Measurements from ENCODE around the gene GPR55.
A peak's percentile ranks its signal among the peaks of the same experiment; 100 is the strongest.

GPR55 gene

DNA sequence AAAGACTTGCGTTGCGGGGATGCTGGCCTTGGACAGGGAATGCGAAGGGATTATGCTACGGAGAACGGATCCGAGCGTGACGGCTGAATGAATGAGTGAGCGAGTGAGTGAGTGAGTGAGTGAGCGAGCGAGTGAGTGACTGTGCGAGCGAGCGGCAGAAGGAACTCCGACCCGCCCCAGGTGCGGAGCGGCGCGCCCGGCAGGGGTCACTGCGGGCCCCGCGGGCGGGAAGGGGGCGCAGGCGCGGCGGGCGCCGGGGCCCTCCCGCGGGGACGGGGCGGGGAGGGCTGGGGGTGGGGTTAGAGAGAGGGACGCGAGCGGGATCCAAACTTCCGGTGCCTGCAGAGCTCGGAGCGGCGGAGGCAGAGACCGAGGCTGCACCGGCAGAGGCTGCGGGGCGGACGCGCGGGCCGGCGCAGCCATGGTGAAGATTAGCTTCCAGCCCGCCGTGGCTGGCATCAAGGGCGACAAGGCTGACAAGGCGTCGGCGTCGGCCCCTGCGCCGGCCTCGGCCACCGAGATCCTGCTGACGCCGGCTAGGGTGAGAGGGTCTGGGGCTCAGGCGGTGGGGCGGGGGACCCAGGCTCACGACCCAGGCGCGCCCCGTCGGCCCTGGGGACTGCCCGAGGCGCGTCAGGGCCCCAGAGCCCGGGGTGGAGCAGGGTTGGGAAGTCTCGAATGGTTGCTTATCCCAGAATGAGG is 60.3 kb downstream of the GPR55 start, which contains the start of gene ITM2C:
Gene ITM2C, plus strand, starts transcription at position 338 of the 702 bp plus-strand sequence. Its CDS starts 84 bp downstream, at position 422.
- peak within 1 kb of the TSS; percentile 65 to 92 (median 80) for H3K4me3 ChIP-seq (ENCODE audit: control insufficient read depth in 1 of 7, extremely low read depth in 1 of 7, insufficient read depth in 4 of 7, low read depth in 2 of 7, low read length in 6 of 7)
- ChIA-PET CTCF (interaction anchor here (1.0 to 5.2 kb wide), 7 partner anchors 9 to 201 kb away, joined by 3 to 50 read pairs (median 4); no protein-coding TSS in a partner anchor), POLR2A (interaction anchor here (0.9 kb wide), 1 partner anchor 13 kb away, joined by 3 read pairs; no protein-coding TSS in a partner anchor)
- peaks cover 5 to 55% (median 51%) of the 10 kb centered on the region in 4 experiments for H3K4me1 ChIP-seq (ENCODE audit: control extremely low read depth in 1 of 4, control insufficient read depth in 4 of 4, insufficient read depth in 4 of 4, low read length in 3 of 4)
- H3K27ac ChIP-seq (ENCODE audit: insufficient read depth in 1 of 2, low read depth in 1 of 2, low read length in 2 of 2, poor library complexity in 1 of 2, severe bottlenecking in 2 of 2): peak within 1 kb of the TSS in 1 of 2 experiments; percentile 79
- WGBS (ENCODE audit: insufficient coverage): under 1% methylated on average over 62 of the region's 76 CpGs
- H3K9me3 ChIP-seq (ENCODE audit: control extremely low read depth in 1 of 5, control insufficient read depth in 4 of 5, insufficient read depth in 2 of 5, low read depth in 1 of 5, low read length in 4 of 5): no peaks in the 10 kb centered on the region
- peaks cover 0 to 10% (median 2%) of the 10 kb centered on the region in 4 experiments for H3K36me3 ChIP-seq (ENCODE audit: control insufficient read depth in 4 of 4, insufficient read depth in 4 of 4, low read length in 3 of 4)
- peaks cover 0 to 2% (median 0%) of the 10 kb centered on the region in 5 experiments for H3K27me3 ChIP-seq (replicated peaks in 2 of 5; ENCODE audit: control insufficient read depth in 4 of 5, insufficient read depth in 5 of 5, low read length in 4 of 5)
- DNase-seq: peak; percentile 76 to 86 (median 84)

DNA sequence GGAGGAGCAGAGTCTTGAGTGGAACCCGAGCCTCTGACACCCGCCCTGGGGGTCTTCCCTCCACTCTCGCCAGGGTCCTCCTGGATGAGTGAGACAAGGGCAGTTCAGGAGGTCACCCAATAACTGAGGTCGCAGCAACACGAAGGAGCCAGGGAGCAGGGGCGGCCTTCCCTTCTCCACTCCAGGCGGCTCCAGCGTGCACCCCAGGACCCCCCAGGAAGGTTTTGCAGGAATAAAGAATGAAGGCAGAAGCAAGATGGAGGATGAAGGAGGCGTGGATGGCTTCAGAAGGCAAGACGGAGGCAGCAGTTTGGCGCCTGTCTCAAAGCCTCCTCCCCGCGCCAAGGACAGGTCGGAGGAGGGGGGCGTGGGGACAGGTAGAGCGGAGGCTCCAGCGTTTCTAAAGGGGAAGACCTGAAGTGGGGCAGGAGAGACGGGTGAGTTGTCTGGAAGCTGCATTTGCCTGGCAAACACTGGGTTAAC is 60.9 kb downstream of the GPR55 start:
- ChIA-PET POLR2A (no interaction called here), CTCF (interaction anchor here (1.0 to 5.2 kb wide), 8 partner anchors 8 to 201 kb away, joined by 3 to 50 read pairs (median 4); no protein-coding TSS in a partner anchor)
- Histone ChIP-seq H3K27me3 (replicated peaks in 2 of 5; ENCODE audit: control insufficient read depth in 4 of 5, insufficient read depth in 5 of 5, low read length in 4 of 5) (peaks cover 0 to 2% (median 0%) of the 10 kb centered on the region in 5 experiments), H3K9me3 (ENCODE audit: control extremely low read depth in 1 of 5, control insufficient read depth in 4 of 5, insufficient read depth in 2 of 5, low read depth in 1 of 5, low read length in 4 of 5) (no peaks in the 10 kb centered on the region), H3K27ac (ENCODE audit: insufficient read depth in 1 of 2, low read depth in 1 of 2, low read length in 2 of 2, poor library complexity in 1 of 2, severe bottlenecking in 2 of 2) (no peak overlapping the region), H3K36me3 (ENCODE audit: control insufficient read depth in 4 of 4, insufficient read depth in 4 of 4, low read length in 3 of 4) (peaks cover 0 to 10% (median under 1%) of the 10 kb centered on the region in 4 experiments), H3K4me1 (ENCODE audit: control extremely low read depth in 1 of 4, control insufficient read depth in 4 of 4, insufficient read depth in 4 of 4, low read length in 3 of 4) (peaks cover 5 to 50% (median 45%) of the 10 kb centered on the region in 4 experiments), H3K4me3 (ENCODE audit: control insufficient read depth in 1 of 7, extremely low read depth in 1 of 7, insufficient read depth in 4 of 7, low read depth in 2 of 7, low read length in 6 of 7) (peak overlapping the region; percentile 2 to 92 (median 77))
- no peak for DNase-seq
- 45% methylated on average over 15 of the region's 18 CpGs for WGBS (ENCODE audit: insufficient coverage)

DNA sequence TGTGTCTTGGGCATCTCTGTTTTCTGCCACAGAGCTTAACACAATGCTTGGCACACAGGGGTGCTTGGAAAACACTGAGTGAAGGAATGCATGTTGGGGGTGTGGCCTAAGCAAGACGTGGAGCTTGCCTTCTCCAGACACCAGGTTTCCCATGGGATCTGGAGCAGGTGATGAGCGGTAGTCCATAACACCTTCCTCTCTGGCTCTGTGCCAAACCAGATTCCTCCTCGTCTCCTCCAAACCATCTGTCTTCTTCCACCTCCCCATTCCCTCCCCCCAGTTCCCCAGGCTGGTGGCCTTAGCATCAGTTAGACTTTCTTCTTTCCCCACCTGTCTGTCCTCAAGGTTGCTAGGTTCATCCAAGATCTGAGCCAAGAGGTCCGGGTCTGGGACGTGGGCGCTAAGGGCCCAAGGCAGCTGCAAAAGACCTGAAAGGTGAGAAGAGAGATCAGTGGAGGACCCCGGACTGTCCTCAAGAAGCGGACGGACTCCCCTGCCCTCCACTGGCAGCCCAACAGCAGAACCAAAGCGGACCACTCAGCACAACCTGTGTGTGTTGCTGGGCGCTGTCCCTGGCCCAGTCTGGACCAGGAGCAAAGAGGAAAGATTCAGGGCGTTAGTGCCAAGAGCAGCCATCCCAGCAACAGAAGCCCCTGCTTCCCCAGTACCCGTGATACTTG is 61.5 kb downstream of the GPR55 start:
- Histone ChIP-seq H3K27me3 (replicated peaks in 2 of 5; ENCODE audit: control insufficient read depth in 4 of 5, insufficient read depth in 5 of 5, low read length in 4 of 5) (peaks cover 0 to 2% (median 0%) of the 10 kb centered on the region in 5 experiments), H3K4me1 (ENCODE audit: control extremely low read depth in 1 of 4, control insufficient read depth in 4 of 4, insufficient read depth in 4 of 4, low read length in 3 of 4) (peaks cover 5 to 44% (median 39%) of the 10 kb centered on the region in 4 experiments), H3K36me3 (ENCODE audit: control insufficient read depth in 4 of 4, insufficient read depth in 4 of 4, low read length in 3 of 4) (peaks cover 0 to 4% (median 0%) of the 10 kb centered on the region in 4 experiments), H3K9me3 (ENCODE audit: control extremely low read depth in 1 of 5, control insufficient read depth in 4 of 5, insufficient read depth in 2 of 5, low read depth in 1 of 5, low read length in 4 of 5) (no peaks in the 10 kb centered on the region), H3K27ac (ENCODE audit: insufficient read depth in 1 of 2, low read depth in 1 of 2, low read length in 2 of 2, poor library complexity in 1 of 2, severe bottlenecking in 2 of 2) (no peak overlapping the region), H3K4me3 (ENCODE audit: control insufficient read depth in 1 of 7, extremely low read depth in 1 of 7, insufficient read depth in 4 of 7, low read depth in 2 of 7, low read length in 6 of 7) (peak overlapping the region in 3 of 7 experiments; percentile 55 to 92 (median 83))
- ChIA-PET CTCF (interaction anchor here (0.9 to 5.2 kb wide), 10 partner anchors 10 to 588 kb away, joined by 3 to 50 read pairs (median 4); no protein-coding TSS in a partner anchor), POLR2A (no interaction called here)
- 88% methylated on average over 12 of the region's 13 CpGs for WGBS (ENCODE audit: insufficient coverage)
- no peak for DNase-seq

DNA sequence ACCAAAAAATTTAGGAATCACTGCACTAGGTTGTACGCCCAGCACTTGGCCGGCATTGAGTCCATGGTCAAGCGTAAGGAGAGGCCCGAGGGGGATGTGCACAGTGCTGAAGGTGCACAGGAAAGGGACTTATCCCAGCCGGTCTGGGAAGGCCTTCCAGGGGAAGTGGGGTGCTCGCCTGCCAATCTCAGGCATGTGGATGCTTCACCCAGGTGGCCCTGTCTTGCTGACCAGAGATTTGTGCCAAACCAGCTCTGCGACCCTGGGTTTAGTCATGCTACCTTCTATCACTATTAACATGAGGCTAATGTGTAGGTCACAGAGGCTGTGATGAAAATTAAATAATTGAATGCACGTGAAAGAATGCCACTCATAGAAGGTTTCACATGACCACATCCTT is 62.0 kb downstream of the GPR55 start:
- no peak overlapping the region for H3K27ac ChIP-seq (ENCODE audit: insufficient read depth in 1 of 2, low read depth in 1 of 2, low read length in 2 of 2, poor library complexity in 1 of 2, severe bottlenecking in 2 of 2)
- no peak for DNase-seq
- no peaks in the 10 kb centered on the region for H3K36me3 ChIP-seq (ENCODE audit: control insufficient read depth in 4 of 4, insufficient read depth in 4 of 4, low read length in 3 of 4)
- no peaks in the 10 kb centered on the region for H3K9me3 ChIP-seq (ENCODE audit: control extremely low read depth in 1 of 5, control insufficient read depth in 4 of 5, insufficient read depth in 2 of 5, low read depth in 1 of 5, low read length in 4 of 5)
- ChIA-PET POLR2A (no interaction called here), CTCF (interaction anchor here (0.9 to 3.4 kb wide), 6 partner anchors 10 to 589 kb away, joined by 3 to 12 read pairs (median 4); no protein-coding TSS in a partner anchor)
- peaks cover 5 to 38% (median 34%) of the 10 kb centered on the region in 4 experiments for H3K4me1 ChIP-seq (ENCODE audit: control extremely low read depth in 1 of 4, control insufficient read depth in 4 of 4, insufficient read depth in 4 of 4, low read length in 3 of 4)
- WGBS (ENCODE audit: insufficient coverage): 93% methylated on average over 6 of the region's 8 CpGs
- peaks cover 0 to 2% (median 0%) of the 10 kb centered on the region in 5 experiments for H3K27me3 ChIP-seq (replicated peaks in 2 of 5; ENCODE audit: control insufficient read depth in 4 of 5, insufficient read depth in 5 of 5, low read length in 4 of 5)
- no peak overlapping the region for H3K4me3 ChIP-seq (ENCODE audit: control insufficient read depth in 1 of 7, extremely low read depth in 1 of 7, insufficient read depth in 4 of 7, low read depth in 2 of 7, low read length in 6 of 7)

DNA sequence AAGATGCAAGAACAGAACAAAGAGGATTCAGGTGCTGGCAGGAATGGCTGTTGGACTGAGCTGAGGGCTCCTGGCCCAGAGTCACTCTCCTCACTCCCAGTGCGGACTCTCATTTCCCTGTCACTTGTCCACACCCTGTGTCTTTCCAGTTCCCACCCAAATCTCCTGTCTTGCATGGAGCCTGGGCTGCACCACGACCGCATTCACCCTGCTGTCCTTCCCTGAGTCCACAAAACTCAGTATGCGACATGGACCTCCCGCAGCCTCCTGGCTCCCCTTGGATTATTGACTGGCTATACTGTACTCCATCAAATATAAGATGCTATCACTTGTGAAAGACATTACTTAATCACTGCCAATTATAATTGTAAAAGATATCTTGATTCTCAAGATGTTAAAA is 62.8 kb downstream of the GPR55 start:
- Histone ChIP-seq H3K9me3 (ENCODE audit: control extremely low read depth in 1 of 5, control insufficient read depth in 4 of 5, insufficient read depth in 2 of 5, low read depth in 1 of 5, low read length in 4 of 5) (no peaks in the 10 kb centered on the region), H3K4me1 (ENCODE audit: control extremely low read depth in 1 of 4, control insufficient read depth in 4 of 4, insufficient read depth in 4 of 4, low read length in 3 of 4) (peaks cover 5 to 31% (median 26%) of the 10 kb centered on the region in 4 experiments), H3K4me3 (ENCODE audit: control insufficient read depth in 1 of 7, extremely low read depth in 1 of 7, insufficient read depth in 4 of 7, low read depth in 2 of 7, low read length in 6 of 7) (no peak overlapping the region), H3K27ac (ENCODE audit: insufficient read depth in 1 of 2, low read depth in 1 of 2, low read length in 2 of 2, poor library complexity in 1 of 2, severe bottlenecking in 2 of 2) (no peak overlapping the region), H3K36me3 (ENCODE audit: control insufficient read depth in 4 of 4, insufficient read depth in 4 of 4, low read length in 3 of 4) (no peaks in the 10 kb centered on the region), H3K27me3 (replicated peaks in 2 of 5; ENCODE audit: control insufficient read depth in 4 of 5, insufficient read depth in 5 of 5, low read length in 4 of 5) (peaks cover 0 to 2% (median 0%) of the 10 kb centered on the region in 5 experiments)
- DNase-seq: no peak
- WGBS (ENCODE audit: insufficient coverage): 96% methylated on average over 4 of the region's 5 CpGs
- CTCF ChIA-PET: interaction anchor here (0.6 to 3.4 kb wide), 7 partner anchors 9 to 33 kb away, joined by 3 to 12 read pairs (median 5); no protein-coding TSS in a partner anchor
- POLR2A ChIA-PET: no interaction called here

DNA sequence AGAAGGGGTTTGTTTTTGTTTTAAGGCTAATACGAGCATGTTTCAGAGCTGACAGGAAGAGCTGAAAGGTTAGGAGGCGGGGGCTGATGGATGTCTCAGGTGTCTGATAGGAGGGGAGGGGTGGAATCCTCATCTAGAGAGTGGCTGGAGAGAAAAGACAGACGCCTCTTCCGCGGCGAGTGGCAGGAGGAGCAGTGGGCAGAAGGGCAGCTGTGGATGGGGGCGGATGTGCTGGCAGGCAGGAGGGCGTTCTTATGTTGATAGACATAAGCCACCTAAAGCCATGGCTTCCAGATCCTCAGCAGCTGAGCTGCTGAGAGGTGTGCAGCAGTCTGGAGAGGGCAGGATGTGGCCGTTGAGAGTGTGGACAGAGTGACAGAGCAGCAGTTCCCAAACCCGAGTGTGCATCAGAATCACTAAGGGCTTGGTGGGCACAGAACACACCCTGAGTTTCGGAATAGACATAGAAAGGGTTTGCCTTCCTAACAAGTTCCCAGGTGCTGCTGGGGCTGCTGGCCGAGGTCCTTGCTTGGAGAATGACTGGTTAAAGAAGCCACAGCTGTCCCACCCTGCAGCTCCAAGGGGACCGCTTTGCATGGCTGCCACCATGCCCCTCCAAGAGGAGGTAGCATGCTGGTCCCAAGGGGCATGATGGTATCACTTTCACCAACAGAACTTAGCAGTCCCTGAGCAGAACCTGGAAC is 63.3 kb downstream of the GPR55 start:
- DNase-seq: no peak
- ChIA-PET POLR2A (no interaction called here), CTCF (interaction anchor here (0.6 to 3.4 kb wide), 8 partner anchors 10 to 51 kb away, joined by 3 to 12 read pairs (median 4); no protein-coding TSS in a partner anchor)
- peaks cover 0 to 2% (median 0%) of the 10 kb centered on the region in 5 experiments for H3K27me3 ChIP-seq (replicated peaks in 2 of 5; ENCODE audit: control insufficient read depth in 4 of 5, insufficient read depth in 5 of 5, low read length in 4 of 5)
- H3K4me1 ChIP-seq (ENCODE audit: control extremely low read depth in 1 of 4, control insufficient read depth in 4 of 4, insufficient read depth in 4 of 4, low read length in 3 of 4): peaks cover 0 to 25% (median 20%) of the 10 kb centered on the region in 4 experiments
- WGBS (ENCODE audit: insufficient coverage): 85% methylated on average over 8 of the region's 13 CpGs
- H3K4me3 ChIP-seq (ENCODE audit: control insufficient read depth in 1 of 7, extremely low read depth in 1 of 7, insufficient read depth in 4 of 7, low read depth in 2 of 7, low read length in 6 of 7): no peak overlapping the region
- H3K27ac ChIP-seq (ENCODE audit: insufficient read depth in 1 of 2, low read depth in 1 of 2, low read length in 2 of 2, poor library complexity in 1 of 2, severe bottlenecking in 2 of 2): no peak overlapping the region
- no peaks in the 10 kb centered on the region for H3K36me3 ChIP-seq (ENCODE audit: control insufficient read depth in 4 of 4, insufficient read depth in 4 of 4, low read length in 3 of 4)
- H3K9me3 ChIP-seq (ENCODE audit: control extremely low read depth in 1 of 5, control insufficient read depth in 4 of 5, insufficient read depth in 2 of 5, low read depth in 1 of 5, low read length in 4 of 5): no peaks in the 10 kb centered on the region
